Osteoblast (primary cell): ENCODE measurements around the gene DTNBP1. TPM values are rescaled to one million over a fixed set of nuclear protein-coding genes. Genes with fewer than 3 reads are reported as not detected.

Source experiments
- DNase-seq: peaks from one replicate; pipeline ENCODE4 v3.0.0; 2011; ENCODE audit warnings: low spot score, mixed read lengths; ENCODE audit not compliant: insufficient read length; ENCODE audit errors: missing footprints
- H2AFZ ChIP-seq: 2 replicates; pipeline ENCODE4 v1.6.0; 2011; ENCODE audit warnings: mild to moderate bottlenecking, low read length
- H3K27ac ChIP-seq: 2 replicates; pipeline ENCODE4 v1.5.1; 2011; ENCODE audit warnings: mild to moderate bottlenecking, low read depth, low read length, moderate library complexity
- H3K27me3 ChIP-seq: 2 replicates; pipeline ENCODE4 v1.6.0; 2012; ENCODE audit warnings: mild to moderate bottlenecking, control low read depth, inconsistent platforms, low read length, moderate library complexity; ENCODE audit not compliant: insufficient read depth
- H3K36me3 ChIP-seq: 2 replicates; pipeline ENCODE4 v1.5.1; 2011; ENCODE audit warnings: mild to moderate bottlenecking, low read length, control low read depth, moderate library complexity; ENCODE audit not compliant: insufficient read depth
- H3K4me1 ChIP-seq: 2 replicates; pipeline ENCODE4 v1.5.1; 2011; ENCODE audit warnings: mild to moderate bottlenecking, low read length, control low read depth, moderate library complexity; ENCODE audit not compliant: insufficient read depth
- H3K4me2 ChIP-seq: 2 replicates; pipeline ENCODE4 v1.6.0; 2011; ENCODE audit warnings: mild to moderate bottlenecking, low read length; ENCODE audit not compliant: insufficient read depth
- H3K4me3 ChIP-seq: fragments of 200-600 bp; sonication (generic); 3 replicates; pipeline ENCODE4 v1.5.1; 2012; ENCODE audit warnings: mild to moderate bottlenecking, low read length, inconsistent platforms; ENCODE audit not compliant: insufficient read depth
- H3K79me2 ChIP-seq: 2 replicates; pipeline ENCODE4 v1.6.0; 2012; ENCODE audit warnings: mild to moderate bottlenecking, low read length, control low read depth, inconsistent platforms; ENCODE audit not compliant: insufficient read depth
- H3K9me3 ChIP-seq: 2 replicates; pipeline ENCODE4 v1.5.1; 2011; ENCODE audit warnings: low read depth, low read length, control low read depth
- H4K20me1 ChIP-seq: 2 replicates; pipeline ENCODE4 v1.6.0; 2012; ENCODE audit warnings: mild to moderate bottlenecking, low read length, control low read depth; ENCODE audit not compliant: insufficient read depth
- CTCF ChIP-seq: IDR thresholded peaks from 2 replicates; pipeline ENCODE4 v1.5.1; 2011; ENCODE audit warnings: mild to moderate bottlenecking, low read depth, low read length, moderate library complexity; ENCODE audit errors: extremely low read depth
- total RNA-seq: library from RNA; depleted of rRNA; stranded (reverse); fragments of >200 nt; gene quantifications from 2 replicates; pipeline ENCODE4 v1.2.3, GENCODE V29; 2012

Gene DTNBP1
- total RNA-seq, 1 donor: 5.8 TPM

GRCh38 chr6:15644904-15645303 is 17.9 kb downstream of the DTNBP1 start:
- H3K4me2 ChIP-seq: no peak overlapping the region
- no peak for TF ChIP-seq CTCF
- H3K4me1 ChIP-seq: no peaks in the 10 kb centered on the region
- no peak overlapping the region for H2AFZ ChIP-seq
- H3K9me3 ChIP-seq: no peaks in the 10 kb centered on the region
- no peaks in the 10 kb centered on the region for H3K27me3 ChIP-seq
- no peak overlapping the region for H3K27ac ChIP-seq
- no peak for DNase-seq
- H3K79me2 ChIP-seq: peaks cover 18% of the 10 kb centered on the region
- peaks cover 10% of the 10 kb centered on the region for H4K20me1 ChIP-seq
- H3K4me3 ChIP-seq: no peak overlapping the region
- H3K36me3 ChIP-seq: no peaks in the 10 kb centered on the region

- Histone ChIP-seq H3K79me2 (peaks cover 18% of the 10 kb centered on the region), H2AFZ (no peak overlapping the region), H3K4me3 (no peak overlapping the region), H4K20me1 (peaks cover 10% of the 10 kb centered on the region), H3K36me3 (no peaks in the 10 kb centered on the region), H3K9me3 (no peaks in the 10 kb centered on the region), H3K27ac (no peak overlapping the region), H3K4me2 (no peak overlapping the region), H3K4me1 (no peaks in the 10 kb centered on the region), H3K27me3 (no peaks in the 10 kb centered on the region)
- DNase-seq: no peak
- TF ChIP-seq CTCF: no peak
Observed at GRCh38 chr6:15643542-15643941, 19.3 kb downstream of the DTNBP1 start.

- H4K20me1 ChIP-seq: peaks cover 10% of the 10 kb centered on the region
- no peaks in the 10 kb centered on the region for H3K36me3 ChIP-seq
- H3K27me3 ChIP-seq: no peaks in the 10 kb centered on the region
- no peak overlapping the region for H3K27ac ChIP-seq
- no peak overlapping the region for H3K4me2 ChIP-seq
- peak; percentile 41 for TF ChIP-seq CTCF
- H3K79me2 ChIP-seq: peaks cover 18% of the 10 kb centered on the region
- no peak overlapping the region for H2AFZ ChIP-seq
- no peak overlapping the region for H3K4me3 ChIP-seq
- no peaks in the 10 kb centered on the region for H3K4me1 ChIP-seq
- H3K9me3 ChIP-seq: no peaks in the 10 kb centered on the region
- no peak for DNase-seq
Observed at GRCh38 chr6:15642276-15642675, 20.6 kb downstream of the DTNBP1 start.

GRCh38 chr6:15638373-15638772 is 24.5 kb downstream of the DTNBP1 start:
- Histone ChIP-seq H3K36me3 (no peaks in the 10 kb centered on the region), H2AFZ (no peak overlapping the region), H3K4me2 (no peak overlapping the region), H3K4me1 (no peaks in the 10 kb centered on the region), H3K4me3 (no peak overlapping the region), H4K20me1 (peaks cover 7% of the 10 kb centered on the region), H3K79me2 (peaks cover 6% of the 10 kb centered on the region), H3K27me3 (no peaks in the 10 kb centered on the region), H3K9me3 (no peaks in the 10 kb centered on the region), H3K27ac (no peak overlapping the region)
- no peak for TF ChIP-seq CTCF
- DNase-seq: no peak
